CD4-positive, CD25-positive, alpha-beta regulatory T cell (primary cell): Measurements from ENCODE around the gene CPVL. TPM values are rescaled to one million over a fixed set of nuclear protein-coding genes. Genes with fewer than 3 reads are reported as not detected.

ENCODE experiments used
- ATAC-seq, 2 donors: fragments of 150-1000 bp; cut with Tn5 transposase; one replicate each; pipeline ENCODE4 v1.10.0; 2021; ENCODE audit warnings: low read depth in 2 of 2, moderate number of reproducible peaks in 2 of 2, moderate library complexity in 1 of 2
- DNase-seq, 3 donors: peaks; one replicate each; pipeline versions ENCODE4 v3.0.0 to v3.0.0-alpha.2; 2012 to 2022; ENCODE audit warnings: mixed read lengths in 1 of 3
- H3K27ac ChIP-seq: one replicate; pipeline ENCODE4 v1.7.0; 2013; ENCODE audit warnings: mild to moderate bottlenecking, low read length; ENCODE audit not compliant: insufficient read depth, poor library complexity, severe bottlenecking
- H3K27me3 ChIP-seq: one replicate; pipeline ENCODE4 v1.7.0; 2013; ENCODE audit warnings: low read length; ENCODE audit not compliant: control insufficient read depth, insufficient read depth
- H3K36me3 ChIP-seq: one replicate; pipeline ENCODE4 v1.7.0; 2013; ENCODE audit warnings: mild to moderate bottlenecking, low read length, moderate library complexity; ENCODE audit not compliant: control insufficient read depth, insufficient read depth
- H3K4me1 ChIP-seq: 2 replicates; pipeline ENCODE4 v1.7.0; 2013; ENCODE audit warnings: mild to moderate bottlenecking, low read length; ENCODE audit not compliant: insufficient read depth, control insufficient read depth, poor library complexity, severe bottlenecking
- H3K4me3 ChIP-seq: one replicate; pipeline ENCODE4 v1.7.0; 2013; ENCODE audit warnings: low read depth, mild to moderate bottlenecking, low read length, moderate library complexity
- H3K9me3 ChIP-seq, 2 experiments: 1 replicate in 1 of 2; 2 replicates in 1 of 2; pipeline ENCODE4 v1.7.0; 2013; ENCODE audit warnings: low read length in 2 of 2, mild to moderate bottlenecking in 1 of 2, moderate library complexity in 1 of 2; ENCODE audit not compliant: control insufficient read depth in 2 of 2
- H3K27ac Mint-ChIP-seq, 3 donors: one replicate each; pipeline ENCODE4 v1.8.0; 2020 to 2022; ENCODE audit warnings: mild to moderate bottlenecking in 3 of 3, mixed read lengths in 3 of 3, moderate library complexity in 2 of 3
- H3K27me3 Mint-ChIP-seq: one replicate; pipeline ENCODE4 v1.8.0; 2022; ENCODE audit warnings: mild to moderate bottlenecking, mixed read lengths
- H3K36me3 Mint-ChIP-seq: one replicate; pipeline ENCODE4 v1.8.0; 2020; ENCODE audit warnings: mixed read lengths
- H3K4me1 Mint-ChIP-seq, 4 donors: one replicate each; pipeline ENCODE4 v1.8.0; 2020 to 2022; ENCODE audit warnings: mixed read lengths in 4 of 4, mild to moderate bottlenecking in 1 of 4
- H3K4me3 Mint-ChIP-seq, 4 donors: one replicate each; pipeline ENCODE4 v1.8.0; 2020 to 2022; ENCODE audit warnings: mild to moderate bottlenecking in 4 of 4, mixed read lengths in 4 of 4, moderate library complexity in 3 of 4
- H3K9me3 Mint-ChIP-seq, 7 donors: one replicate each; pipeline ENCODE4 v1.8.0; 2020 to 2022; ENCODE audit warnings: mixed read lengths in 7 of 7, mild to moderate bottlenecking in 3 of 7, moderate library complexity in 2 of 7
- polyA plus RNA-seq, 4 donors: library from polyadenylated mRNA; unstranded; fragments of 300-500 nt; fragmentation: Illumina TruSeq; gene quantifications; one replicate each; pipeline ENCODE4 v1.2.3, GENCODE V29; 2021
- total RNA-seq: library from RNA; stranded (reverse); gene quantifications from one replicate; pipeline ENCODE4 v1.2.3, GENCODE V29; 2022

CPVL gene
- total and polyA plus RNA-seq, 5 donors from 2014 or later, result 0.15 to 1.3 (median 0.77) TPM; not detected in 1

- Mint-ChIP-seq H3K4me1 (no peaks in the 10 kb centered on the region), H3K27ac (no peak overlapping the region), H3K27me3 (peaks cover 10% of the 10 kb centered on the region), H3K9me3 (peaks cover 0 to 4% (median 0%) of the 10 kb centered on the region in 7 donors), H3K4me3 (no peak overlapping the region), H3K36me3 (no peaks in the 10 kb centered on the region)
- ATAC-seq (no peak), DNase-seq (no peak)
- H3K9me3 ChIP-seq, result no peaks in the 10 kb centered on the region
- no peaks in the 10 kb centered on the region for H3K27me3 ChIP-seq
- H3K4me3 ChIP-seq, result no peak overlapping the region
- H3K27ac ChIP-seq, result no peak overlapping the region
- no peaks in the 10 kb centered on the region for H3K36me3 ChIP-seq
- H3K4me1 ChIP-seq, result no peaks in the 10 kb centered on the region
Measured at GRCh38 chr7:29080803-29081202, 65.5 kb downstream of the CPVL start.

- Mint-ChIP-seq H3K9me3 (peaks cover 0 to 4% (median 0%) of the 10 kb centered on the region in 7 donors), H3K27ac (no peak overlapping the region), H3K4me1 (no peaks in the 10 kb centered on the region), H3K4me3 (no peak overlapping the region), H3K36me3 (no peaks in the 10 kb centered on the region), H3K27me3 (peaks cover 12% of the 10 kb centered on the region)
- Histone ChIP-seq H3K36me3 (no peaks in the 10 kb centered on the region), H3K4me3 (no peak overlapping the region), H3K27me3 (no peaks in the 10 kb centered on the region), H3K27ac (no peak overlapping the region), H3K9me3 (no peaks in the 10 kb centered on the region), H3K4me1 (no peaks in the 10 kb centered on the region)
- DNase-seq (no peak), ATAC-seq (no peak)
Measured at GRCh38 chr7:29078311-29079260, 67.8 kb downstream of the CPVL start.

GRCh38 chr7:29077854-29078253 lies 68.5 kb downstream of the CPVL start:
- ATAC-seq, result no peak
- Histone ChIP-seq H3K27me3 (no peaks in the 10 kb centered on the region), H3K27ac (no peak overlapping the region), H3K4me3 (no peak overlapping the region), H3K4me1 (no peaks in the 10 kb centered on the region), H3K9me3 (no peaks in the 10 kb centered on the region), H3K36me3 (no peaks in the 10 kb centered on the region)
- no peaks in the 10 kb centered on the region for H3K4me1 Mint-ChIP-seq
- H3K9me3 Mint-ChIP-seq, result peaks cover 0 to 4% (median 0%) of the 10 kb centered on the region in 7 donors
- no peak overlapping the region for H3K4me3 Mint-ChIP-seq
- no peaks in the 10 kb centered on the region for H3K36me3 Mint-ChIP-seq
- peaks cover 15% of the 10 kb centered on the region for H3K27me3 Mint-ChIP-seq
- no peak for DNase-seq
- no peak overlapping the region for H3K27ac Mint-ChIP-seq

GRCh38 chr7:29077176-29077575 lies 69.2 kb downstream of the CPVL start:
- H3K36me3 Mint-ChIP-seq, result no peaks in the 10 kb centered on the region
- Histone ChIP-seq H3K4me1 (no peaks in the 10 kb centered on the region), H3K9me3 (no peaks in the 10 kb centered on the region), H3K27ac (no peak overlapping the region), H3K4me3 (no peak overlapping the region), H3K27me3 (no peaks in the 10 kb centered on the region), H3K36me3 (no peaks in the 10 kb centered on the region)
- H3K4me1 Mint-ChIP-seq, result no peaks in the 10 kb centered on the region
- peaks cover 15% of the 10 kb centered on the region for H3K27me3 Mint-ChIP-seq
- H3K27ac Mint-ChIP-seq, result no peak overlapping the region
- ATAC-seq (no peak), DNase-seq (no peak)
- peaks cover 0 to 3% (median 0%) of the 10 kb centered on the region in 7 donors for H3K9me3 Mint-ChIP-seq
- no peak overlapping the region for H3K4me3 Mint-ChIP-seq

- no peak for ATAC-seq
- H3K4me1 Mint-ChIP-seq, result no peaks in the 10 kb centered on the region
- no peaks in the 10 kb centered on the region for H3K9me3 ChIP-seq
- no peak overlapping the region for H3K4me3 ChIP-seq
- peaks cover 15% of the 10 kb centered on the region for H3K27me3 Mint-ChIP-seq
- no peaks in the 10 kb centered on the region for H3K36me3 Mint-ChIP-seq
- no peak for DNase-seq
- no peaks in the 10 kb centered on the region for H3K36me3 ChIP-seq
- no peak overlapping the region for H3K4me3 Mint-ChIP-seq
- H3K27ac Mint-ChIP-seq, result no peak overlapping the region
- H3K27ac ChIP-seq, result no peak overlapping the region
- H3K27me3 ChIP-seq, result no peaks in the 10 kb centered on the region
- peaks cover 0 to 3% (median 0%) of the 10 kb centered on the region in 7 donors for H3K9me3 Mint-ChIP-seq
- H3K4me1 ChIP-seq, result no peaks in the 10 kb centered on the region
Measured at GRCh38 chr7:29076631-29077030, 69.7 kb downstream of the CPVL start.

GRCh38 chr7:29075606-29076005 lies 70.7 kb downstream of the CPVL start:
- Mint-ChIP-seq H3K27me3 (peaks cover 15% of the 10 kb centered on the region), H3K4me3 (no peak overlapping the region), H3K27ac (no peak overlapping the region), H3K4me1 (no peaks in the 10 kb centered on the region), H3K9me3 (peaks cover 0 to 3% (median 0%) of the 10 kb centered on the region in 7 donors), H3K36me3 (no peaks in the 10 kb centered on the region)
- H3K27me3 ChIP-seq, result no peaks in the 10 kb centered on the region
- no peak overlapping the region for H3K4me3 ChIP-seq
- H3K27ac ChIP-seq, result no peak overlapping the region
- DNase-seq, result no peak
- no peaks in the 10 kb centered on the region for H3K9me3 ChIP-seq
- no peaks in the 10 kb centered on the region for H3K36me3 ChIP-seq
- no peaks in the 10 kb centered on the region for H3K4me1 ChIP-seq
- no peak for ATAC-seq

GRCh38 chr7:29071203-29071874 lies 75.0 kb downstream of the CPVL start:
- Mint-ChIP-seq H3K27me3 (peaks cover 5% of the 10 kb centered on the region), H3K36me3 (no peaks in the 10 kb centered on the region), H3K27ac (no peak overlapping the region), H3K4me3 (no peak overlapping the region), H3K9me3 (peaks cover 0 to 2% (median 0%) of the 10 kb centered on the region in 7 donors), H3K4me1 (no peaks in the 10 kb centered on the region)
- no peaks in the 10 kb centered on the region for H3K4me1 ChIP-seq
- no peak overlapping the region for H3K4me3 ChIP-seq
- H3K27ac ChIP-seq, result no peak overlapping the region
- H3K36me3 ChIP-seq, result no peaks in the 10 kb centered on the region
- no peak for ATAC-seq
- DNase-seq, result no peak
- H3K9me3 ChIP-seq, result no peaks in the 10 kb centered on the region
- no peaks in the 10 kb centered on the region for H3K27me3 ChIP-seq
